HepG2 (cell line): Measurements from ENCODE around the gene TRDMT1. TPM values are rescaled to one million over a fixed set of nuclear protein-coding genes. Genes with fewer than 3 reads are reported as not detected.

Source experiments
- ATAC-seq: fragments of 200-7000 bp; cut with Tn5 transposase; 3 replicates; pipeline ENCODE4 v1.9.1; 2020; ENCODE audit warnings: mild to moderate bottlenecking, moderate library complexity
- BruUV-seq: library from RNA; stranded (reverse); fragments of 400-500 nt; replicated peaks from 2 replicates; lab custom pipeline; 2021; lab: Mats Ljungman, UMichigan
- CTCF ChIA-PET: fragments of 300-600 bp; formaldehyde crosslinking; extraction: SDS; loops from one replicate; lab custom pipeline; 2021; ENCODE audit warnings: low total read pairs, inconsistent platforms, low intra/inter-chr PET ratio; lab: Yijun Ruan, JAX
- POLR2A ChIA-PET: fragments of 350-600 bp; sonication (Branson Sonifier 250); formaldehyde crosslinking; loops from one replicate; lab custom pipeline; 2020; ENCODE audit warnings: antibody characterized with exemption, inconsistent platforms; lab: Yijun Ruan, JAX
- DNase-seq: peaks from one replicate; pipeline ENCODE4 v3.0.0-alpha.2; 2015; ENCODE audit warnings: low spot score
- FAIRE-seq: peaks from 3 replicates; lab custom pipeline; 2011; peaks lifted over from hg19 to GRCh38; lab: Jason Lieb, UNC
- H2AFZ ChIP-seq: one replicate; pipeline ENCODE4 v1.6.1; 2011; ENCODE audit warnings: low read length, inconsistent platforms
- H3K27ac ChIP-seq: fragments of 300-600 bp; 3 replicates; pipeline ENCODE4 v1.8.0; 2011; ENCODE audit warnings: mixed run types, mild to moderate bottlenecking, mixed read lengths, low read length, inconsistent platforms; ENCODE audit not compliant: insufficient read depth; ENCODE audit errors: extremely low read length
- H3K27me3 ChIP-seq, 2 experiments: fragments of 200-600 bp in 1 of 2; 2 replicates in 1 of 2; 3 replicates in 1 of 2; pipeline versions ENCODE4 v1.6.0 to v1.8.0; 2011; ENCODE audit warnings: low read length in 2 of 2, mild to moderate bottlenecking in 2 of 2, moderate library complexity in 2 of 2, inconsistent platforms in 1 of 2; ENCODE audit not compliant: insufficient read depth in 2 of 2, control insufficient read depth in 1 of 2
- H3K36me3 ChIP-seq, 2 experiments: fragments of 200-600 bp in 1 of 2; replicated peaks in 1 of 2; 2 replicates in 1 of 2; 3 replicates in 1 of 2; pipeline versions ENCODE4 v1.5.1 to v1.8.0; 2011; ENCODE audit warnings: low read length in 2 of 2, inconsistent platforms in 1 of 2; ENCODE audit not compliant: insufficient read depth in 2 of 2, control insufficient read depth in 1 of 2
- H3K4me1 ChIP-seq: 2 replicates; pipeline ENCODE4 v1.5.1; 2012; ENCODE audit warnings: low read length, inconsistent platforms; ENCODE audit not compliant: insufficient read depth
- H3K4me2 ChIP-seq: 2 replicates; pipeline ENCODE4 v1.6.0; 2011; ENCODE audit warnings: low read depth, low read length, inconsistent platforms
- H3K4me3 ChIP-seq, 3 experiments: fragments of 200-600 bp in 1 of 3; sonication (generic), shearing (Covaris generic) in 1 of 3; replicated peaks in 1 of 3; 2 replicates each; pipeline ENCODE4 v1.5.1; 2011 to 2016; ENCODE audit warnings: low read length in 3 of 3, inconsistent platforms in 2 of 3, low read depth in 2 of 3, mild to moderate bottlenecking in 2 of 3, control low read depth in 1 of 3, mixed read lengths in 1 of 3; ENCODE audit not compliant: insufficient read depth in 1 of 3
- H3K79me2 ChIP-seq: one replicate; pipeline ENCODE4 v1.6.1; 2011; ENCODE audit warnings: low read length, inconsistent platforms; ENCODE audit not compliant: insufficient read depth
- H3K9ac ChIP-seq: 2 replicates; pipeline ENCODE4 v1.6.0; 2011; ENCODE audit warnings: mild to moderate bottlenecking, low read depth, low read length, inconsistent platforms; ENCODE audit not compliant: insufficient read depth
- H3K9me3 ChIP-seq: 2 replicates; pipeline ENCODE4 v1.5.1; 2012; ENCODE audit warnings: mild to moderate bottlenecking, low read length
- H4K20me1 ChIP-seq: 2 replicates; pipeline ENCODE4 v1.6.0; 2011; ENCODE audit warnings: inconsistent platforms, mild to moderate bottlenecking, low read length, moderate library complexity; ENCODE audit not compliant: insufficient read depth
- KAT2B ChIP-seq: fragments of 150-350 bp; IDR thresholded peaks from 2 replicates; pipeline ENCODE4 v1.6.1; 2014; ENCODE audit warnings: low read depth, low read length, borderline replicate concordance
- MATR3 ChIP-seq: sonication (generic); formaldehyde crosslinking; IDR thresholded peaks from 2 replicates; pipeline ENCODE4 v1.4.0; 2020; ENCODE audit warnings: missing genetic modification reagents
- RBFOX2 ChIP-seq: fragments of 200-400 bp; formaldehyde crosslinking; IDR thresholded peaks from 2 replicates; pipeline ENCODE4 v1.6.1; 2017; ENCODE audit warnings: low read depth, mild to moderate bottlenecking, low read length
- SIX1 ChIP-seq: sonication (generic); formaldehyde crosslinking; IDR thresholded peaks from 2 replicates; pipeline ENCODE4 v1.4.0; 2020; ENCODE audit warnings: missing genetic modification reagents, borderline replicate concordance
- THYN1 ChIP-seq: sonication (generic); formaldehyde crosslinking; IDR thresholded peaks from 2 replicates; pipeline ENCODE4 v1.8.1; 2023; ENCODE audit warnings: low read depth, mild to moderate bottlenecking, moderate library complexity, missing genetic modification reagents, borderline replicate concordance
- ZNF143 ChIP-seq: sonication (generic); formaldehyde crosslinking; IDR thresholded peaks from 2 replicates; pipeline ENCODE4 v1.4.0; 2020; ENCODE audit warnings: missing genetic modification reagents
- ZNF263 ChIP-seq: sonication (generic); formaldehyde crosslinking; IDR thresholded peaks from 2 replicates; pipeline ENCODE4 v1.4.0; 2020; ENCODE audit warnings: missing genetic modification reagents
- ZNF30 ChIP-seq: sonication (generic); formaldehyde crosslinking; IDR thresholded peaks from 2 replicates; pipeline ENCODE4 v1.5.0; 2020; ENCODE audit warnings: mild to moderate bottlenecking, missing genetic modification reagents
- ZNF382 ChIP-seq: sonication (generic); formaldehyde crosslinking; IDR thresholded peaks from 2 replicates; pipeline ENCODE4 v1.5.0; 2020; ENCODE audit warnings: missing genetic modification reagents, mild to moderate bottlenecking, borderline replicate concordance
- ZNF460 ChIP-seq: sonication (generic); formaldehyde crosslinking; IDR thresholded peaks from 2 replicates; pipeline ENCODE4 v1.5.1; 2020; ENCODE audit warnings: missing genetic modification reagents, mild to moderate bottlenecking, borderline replicate concordance
- ZNF724P ChIP-seq: sonication (generic); formaldehyde crosslinking; IDR thresholded peaks from 2 replicates; pipeline ENCODE4 v1.8.0; 2022; ENCODE audit warnings: missing genetic modification reagents, borderline replicate concordance
- ZNF891 ChIP-seq: sonication (generic); formaldehyde crosslinking; IDR thresholded peaks from 2 replicates; pipeline ENCODE4 v1.5.0; 2020; ENCODE audit warnings: mild to moderate bottlenecking, missing genetic modification reagents
- ZSCAN29 ChIP-seq: sonication (generic); formaldehyde crosslinking; conservative IDR thresholded peaks from 2 replicates; pipeline ENCODE4 v1.4.0; 2020; ENCODE audit warnings: mild to moderate bottlenecking, missing genetic modification reagents
- WGBS: methylation state at CpG from one replicate; pipeline ENCODE4 v1.1.6; 2017; ENCODE audit warnings: low lambda C conversion rate; 5-methylcytosine and 5-hydroxymethylcytosine counted together
- in situ Hi-C: cut with HindIII; loops from 2 replicates; pipeline ENCODE4 v1.10.0; 2017; ENCODE audit warnings: low pct_unique_long_range_greater_than_20kb; ENCODE audit not compliant: extremely low pct_ligation_motif_present
- intact Hi-C: fragments of 100-400 bp; cut with micrococcal nuclease; formaldehyde crosslinking; loops from one replicate; pipeline ENCODE4 v1.10.0; 2022; ENCODE audit not compliant: unreplicated experiment
- polyA plus RNA-seq, 8 experiments: library from polyadenylated mRNA; depleted of rRNA in 3 of 8; stranded (reverse) in 7 of 8; unstranded in 1 of 8; fragments of >200 nt; fragmentation: Illumina TruSeq in 4 of 8; extraction: Trizol in 4 of 8; gene quantifications; 2 replicates each; pipeline versions ENCODE4 v1.2.1 to v1.2.3, GENCODE V29; 2011 to 2016; ENCODE audit warnings: low read depth in 4 of 8, missing spikeins in 1 of 8, mixed read lengths in 1 of 8; ENCODE audit not compliant: insufficient read depth in 1 of 8
- total RNA-seq, 5 experiments: library from RNA; depleted of rRNA; stranded (reverse); fragments of >200 nt; fragmentation: Illumina TruSeq; extraction: Trizol; gene quantifications; 2 replicates each; pipeline ENCODE4 v1.2.3, GENCODE V29; 2016; ENCODE audit warnings: low read depth in 1 of 5
- TF ChIP-seq, protein P1 (sequence below): sonication (generic); formaldehyde crosslinking; IDR thresholded peaks from 2 replicates; pipeline ENCODE4 v1.4.0; 2020; ENCODE audit warnings: missing genetic modification reagents
- TF ChIP-seq, protein P2 (sequence below): sonication (generic); formaldehyde crosslinking; IDR thresholded peaks from 2 replicates; pipeline ENCODE4 v1.4.0; 2020; ENCODE audit warnings: mild to moderate bottlenecking, missing genetic modification reagents, borderline replicate concordance
- TF ChIP-seq, protein P3 (sequence below): sonication (generic); formaldehyde crosslinking; IDR thresholded peaks from 2 replicates; pipeline ENCODE4 v1.4.0; 2020; ENCODE audit warnings: missing genetic modification reagents, borderline replicate concordance
- TF ChIP-seq, protein P4 (sequence below): fragments of 450-650 bp; IDR thresholded peaks from 2 replicates; pipeline ENCODE4 v1.6.1; 2017

Gene TRDMT1
- total and polyA plus RNA-seq, 2 of the 13 experiments (the other 11 are each of a cell fraction or from before 2014, with no cell fraction given) = 2.0 to 3.0 TPM

DNA sequence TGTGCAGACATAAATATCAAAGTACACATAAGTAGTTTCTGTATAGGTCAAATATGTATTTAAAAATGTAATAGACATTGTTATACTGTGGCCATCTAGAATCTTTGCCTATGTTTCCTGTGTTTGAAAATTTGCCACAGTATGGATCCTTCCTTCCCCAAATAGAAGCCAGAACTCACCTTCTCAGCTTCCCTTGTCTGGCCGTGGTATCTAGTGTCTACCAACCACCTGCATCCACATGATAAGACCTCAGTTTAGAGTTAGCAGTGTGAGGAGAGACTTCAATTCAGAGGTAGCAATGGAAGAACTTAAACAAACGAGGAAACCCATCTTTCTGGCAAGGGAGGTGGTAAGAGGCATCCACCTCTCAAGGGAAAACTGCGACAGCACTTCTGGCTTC, 4.9 kb downstream of the TRDMT1 start:
- no peak overlapping the region for H3K4me3 ChIP-seq
- no peaks in the 10 kb centered on the region for H4K20me1 ChIP-seq
- FAIRE-seq = no peak
- BruUV-seq = no TSS peak
- CTCF ChIA-PET = no interaction called here
- POLR2A ChIA-PET = no interaction called here
- no peaks in the 10 kb centered on the region for H3K79me2 ChIP-seq
- no peak for DNase-seq
- H3K4me2 ChIP-seq = no peak overlapping the region
- H3K9ac ChIP-seq = no peak overlapping the region
- intact Hi-C loops = no loop called here
- WGBS = 61% methylated on average over 3 of the region's 3 CpGs
- H3K27ac ChIP-seq = no peak overlapping the region
- peaks cover 22% of the 10 kb centered on the region for H3K4me1 ChIP-seq
- H3K27me3 ChIP-seq = no peaks in the 10 kb centered on the region
- in situ Hi-C loops = no loop called here
- no peaks in the 10 kb centered on the region for H3K9me3 ChIP-seq
- no peak for ATAC-seq
- no peaks in the 10 kb centered on the region for H3K36me3 ChIP-seq
- no peak overlapping the region for H2AFZ ChIP-seq
- TF ChIP-seq ZNF30 (CRISPR knock-in tag) (no peak), ZSCAN29 (no peak), ZNF382 (CRISPR knock-in tag) (no peak), KAT2B (no peak), MATR3 (no peak), THYN1 (CRISPR knock-in tag) (no peak), RBFOX2 (no peak), SIX1 (CRISPR knock-in tag) (no peak), ZNF263 (no peak), ZNF891 (CRISPR knock-in tag) (no peak), ZNF143 (no peak), ZNF460 (CRISPR knock-in tag) (no peak), ZNF724P (CRISPR knock-in tag) (no peak)
- TF ChIP-seq, protein P1, sequence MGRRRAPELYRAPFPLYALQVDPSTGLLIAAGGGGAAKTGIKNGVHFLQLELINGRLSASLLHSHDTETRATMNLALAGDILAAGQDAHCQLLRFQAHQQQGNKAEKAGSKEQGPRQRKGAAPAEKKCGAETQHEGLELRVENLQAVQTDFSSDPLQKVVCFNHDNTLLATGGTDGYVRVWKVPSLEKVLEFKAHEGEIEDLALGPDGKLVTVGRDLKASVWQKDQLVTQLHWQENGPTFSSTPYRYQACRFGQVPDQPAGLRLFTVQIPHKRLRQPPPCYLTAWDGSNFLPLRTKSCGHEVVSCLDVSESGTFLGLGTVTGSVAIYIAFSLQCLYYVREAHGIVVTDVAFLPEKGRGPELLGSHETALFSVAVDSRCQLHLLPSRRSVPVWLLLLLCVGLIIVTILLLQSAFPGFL = no peak
- TF ChIP-seq, protein P2, sequence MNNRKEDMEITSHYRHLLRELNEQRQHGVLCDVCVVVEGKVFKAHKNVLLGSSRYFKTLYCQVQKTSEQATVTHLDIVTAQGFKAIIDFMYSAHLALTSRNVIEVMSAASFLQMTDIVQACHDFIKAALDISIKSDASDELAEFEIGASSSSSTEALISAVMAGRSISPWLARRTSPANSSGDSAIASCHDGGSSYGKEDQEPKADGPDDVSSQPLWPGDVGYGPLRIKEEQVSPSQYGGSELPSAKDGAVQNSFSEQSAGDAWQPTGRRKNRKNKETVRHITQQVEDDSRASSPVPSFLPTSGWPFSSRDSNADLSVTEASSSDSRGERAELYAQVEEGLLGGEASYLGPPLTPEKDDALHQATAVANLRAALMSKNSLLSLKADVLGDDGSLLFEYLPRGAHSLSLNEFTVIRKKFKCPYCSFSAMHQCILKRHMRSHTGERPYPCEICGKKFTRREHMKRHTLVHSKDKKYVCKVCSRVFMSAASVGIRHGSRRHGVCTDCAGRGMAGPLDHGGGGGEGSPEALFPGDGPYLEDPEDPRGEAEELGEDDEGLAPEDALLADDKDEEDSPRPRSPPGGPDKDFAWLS (CRISPR knock-in tag) = no peak
- TF ChIP-seq, protein P3, sequence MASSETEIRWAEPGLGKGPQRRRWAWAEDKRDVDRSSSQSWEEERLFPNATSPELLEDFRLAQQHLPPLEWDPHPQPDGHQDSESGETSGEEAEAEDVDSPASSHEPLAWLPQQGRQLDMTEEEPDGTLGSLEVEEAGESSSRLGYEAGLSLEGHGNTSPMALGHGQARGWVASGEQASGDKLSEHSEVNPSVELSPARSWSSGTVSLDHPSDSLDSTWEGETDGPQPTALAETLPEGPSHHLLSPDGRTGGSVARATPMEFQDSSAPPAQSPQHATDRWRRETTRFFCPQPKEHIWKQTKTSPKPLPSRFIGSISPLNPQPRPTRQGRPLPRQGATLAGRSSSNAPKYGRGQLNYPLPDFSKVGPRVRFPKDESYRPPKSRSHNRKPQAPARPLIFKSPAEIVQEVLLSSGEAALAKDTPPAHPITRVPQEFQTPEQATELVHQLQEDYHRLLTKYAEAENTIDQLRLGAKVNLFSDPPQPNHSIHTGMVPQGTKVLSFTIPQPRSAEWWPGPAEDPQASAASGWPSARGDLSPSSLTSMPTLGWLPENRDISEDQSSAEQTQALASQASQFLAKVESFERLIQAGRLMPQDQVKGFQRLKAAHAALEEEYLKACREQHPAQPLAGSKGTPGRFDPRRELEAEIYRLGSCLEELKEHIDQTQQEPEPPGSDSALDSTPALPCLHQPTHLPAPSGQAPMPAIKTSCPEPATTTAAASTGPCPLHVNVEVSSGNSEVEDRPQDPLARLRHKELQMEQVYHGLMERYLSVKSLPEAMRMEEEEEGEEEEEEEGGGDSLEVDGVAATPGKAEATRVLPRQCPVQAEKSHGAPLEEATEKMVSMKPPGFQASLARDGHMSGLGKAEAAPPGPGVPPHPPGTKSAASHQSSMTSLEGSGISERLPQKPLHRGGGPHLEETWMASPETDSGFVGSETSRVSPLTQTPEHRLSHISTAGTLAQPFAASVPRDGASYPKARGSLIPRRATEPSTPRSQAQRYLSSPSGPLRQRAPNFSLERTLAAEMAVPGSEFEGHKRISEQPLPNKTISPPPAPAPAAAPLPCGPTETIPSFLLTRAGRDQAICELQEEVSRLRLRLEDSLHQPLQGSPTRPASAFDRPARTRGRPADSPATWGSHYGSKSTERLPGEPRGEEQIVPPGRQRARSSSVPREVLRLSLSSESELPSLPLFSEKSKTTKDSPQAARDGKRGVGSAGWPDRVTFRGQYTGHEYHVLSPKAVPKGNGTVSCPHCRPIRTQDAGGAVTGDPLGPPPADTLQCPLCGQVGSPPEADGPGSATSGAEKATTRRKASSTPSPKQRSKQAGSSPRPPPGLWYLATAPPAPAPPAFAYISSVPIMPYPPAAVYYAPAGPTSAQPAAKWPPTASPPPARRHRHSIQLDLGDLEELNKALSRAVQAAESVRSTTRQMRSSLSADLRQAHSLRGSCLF (CRISPR knock-in tag) = no peak
- TF ChIP-seq, protein P4, sequence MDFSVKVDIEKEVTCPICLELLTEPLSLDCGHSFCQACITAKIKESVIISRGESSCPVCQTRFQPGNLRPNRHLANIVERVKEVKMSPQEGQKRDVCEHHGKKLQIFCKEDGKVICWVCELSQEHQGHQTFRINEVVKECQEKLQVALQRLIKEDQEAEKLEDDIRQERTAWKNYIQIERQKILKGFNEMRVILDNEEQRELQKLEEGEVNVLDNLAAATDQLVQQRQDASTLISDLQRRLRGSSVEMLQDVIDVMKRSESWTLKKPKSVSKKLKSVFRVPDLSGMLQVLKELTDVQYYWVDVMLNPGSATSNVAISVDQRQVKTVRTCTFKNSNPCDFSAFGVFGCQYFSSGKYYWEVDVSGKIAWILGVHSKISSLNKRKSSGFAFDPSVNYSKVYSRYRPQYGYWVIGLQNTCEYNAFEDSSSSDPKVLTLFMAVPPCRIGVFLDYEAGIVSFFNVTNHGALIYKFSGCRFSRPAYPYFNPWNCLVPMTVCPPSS = no peak
